HG03103 (cell line): ENCODE data around the gene MTUS2.
"Not testable (repeated sequence)": the region's sequence is repeated elsewhere in the genome, so short reads cannot be mapped to it uniquely, and the experiment has no call there.

ENCODE experiments used
- ATAC-seq: cut with Tn5 transposase; IDR thresholded peaks from one replicate; pipeline ENCODE4 v1.9.1; 2021; ENCODE audit warnings: low read depth; ENCODE audit not compliant: unreplicated experiment

MTUS2 gene

GRCh38 chr13:29202753-29203152 is 382.6 kb downstream of the MTUS2 start:
- not testable (repeated sequence) for ATAC-seq

GRCh38 chr13:29204651-29205050 is 384.5 kb downstream of the MTUS2 start:
- no peak for ATAC-seq

- ATAC-seq: no peak
Measured at GRCh38 chr13:29210676-29211075, 390.5 kb downstream of the MTUS2 start.

- ATAC-seq: not testable (repeated sequence)
Measured at GRCh38 chr13:29211162-29211561, 391.0 kb downstream of the MTUS2 start.

GRCh38 chr13:29222458-29222857 is 402.3 kb downstream of the MTUS2 start:
- no peak for ATAC-seq

GRCh38 chr13:29224206-29224605 is 404.1 kb downstream of the MTUS2 start:
- no peak for ATAC-seq

- ATAC-seq: no peak
Measured at GRCh38 chr13:29227576-29227975, 407.4 kb downstream of the MTUS2 start.

GRCh38 chr13:29230299-29230845 is 410.2 kb downstream of the MTUS2 start:
- no peak for ATAC-seq

GRCh38 chr13:29239653-29240525 is 419.8 kb downstream of the MTUS2 start:
- ATAC-seq: no peak

GRCh38 chr13:29254626-29255370 is 434.7 kb downstream of the MTUS2 start:
- no peak for ATAC-seq

GRCh38 chr13:29255567-29255966 is 435.4 kb downstream of the MTUS2 start:
- no peak for ATAC-seq

- ATAC-seq: no peak
Measured at GRCh38 chr13:29260684-29261083, 440.5 kb downstream of the MTUS2 start.

GRCh38 chr13:29266261-29266660 is 446.1 kb downstream of the MTUS2 start:
- no peak for ATAC-seq

GRCh38 chr13:29266756-29267733 is 446.9 kb downstream of the MTUS2 start:
- ATAC-seq: no peak

GRCh38 chr13:29270271-29270985 is 450.3 kb downstream of the MTUS2 start:
- no peak for ATAC-seq

- ATAC-seq: no peak
Measured at GRCh38 chr13:29271606-29272005, 451.5 kb downstream of the MTUS2 start.

- no peak for ATAC-seq
Measured at GRCh38 chr13:29279356-29280254, 459.5 kb downstream of the MTUS2 start.

GRCh38 chr13:29281932-29282495 is 461.9 kb downstream of the MTUS2 start:
- ATAC-seq: no peak
